Measurements from ENCODE around the gene ZNF507.

The ZNF507 gene

GRCh38 chr19:32318884-32319520 lies 26.4 kb upstream of the ZNF507 start:
- Histone ChIP-seq H3K4me3 (ENCODE audit: low read depth, low read length) (no peak overlapping the region), H3K9ac (ENCODE audit: low read depth, low read length) (no peak overlapping the region), H3K27me3 (ENCODE audit: control insufficient read depth, insufficient read depth, low read length) (no peaks in the 10 kb centered on the region), H3K9me3 (ENCODE audit: control insufficient read depth, insufficient read depth, low read length) (no peaks in the 10 kb centered on the region), H3K4me1 (ENCODE audit: control insufficient read depth, insufficient read depth, low read length) (peaks cover 15% of the 10 kb centered on the region), H3K36me3 (ENCODE audit: control insufficient read depth, insufficient read depth, low read length) (no peaks in the 10 kb centered on the region)

GRCh38 chr19:32322541-32322940 lies 22.9 kb upstream of the ZNF507 start:
- no peaks in the 10 kb centered on the region for H3K27me3 ChIP-seq (ENCODE audit: control insufficient read depth, insufficient read depth, low read length)
- H3K4me3 ChIP-seq (ENCODE audit: low read depth, low read length): no peak overlapping the region
- H3K9ac ChIP-seq (ENCODE audit: low read depth, low read length): no peak overlapping the region
- no peaks in the 10 kb centered on the region for H3K9me3 ChIP-seq (ENCODE audit: control insufficient read depth, insufficient read depth, low read length)
- peaks cover 6% of the 10 kb centered on the region for H3K4me1 ChIP-seq (ENCODE audit: control insufficient read depth, insufficient read depth, low read length)
- no peaks in the 10 kb centered on the region for H3K36me3 ChIP-seq (ENCODE audit: control insufficient read depth, insufficient read depth, low read length)

GRCh38 chr19:32324631-32325285 lies 20.7 kb upstream of the ZNF507 start:
- Histone ChIP-seq H3K9me3 (ENCODE audit: control insufficient read depth, insufficient read depth, low read length) (no peaks in the 10 kb centered on the region), H3K27me3 (ENCODE audit: control insufficient read depth, insufficient read depth, low read length) (no peaks in the 10 kb centered on the region), H3K36me3 (ENCODE audit: control insufficient read depth, insufficient read depth, low read length) (no peaks in the 10 kb centered on the region), H3K4me3 (ENCODE audit: low read depth, low read length) (no peak overlapping the region), H3K4me1 (ENCODE audit: control insufficient read depth, insufficient read depth, low read length) (no peaks in the 10 kb centered on the region), H3K9ac (ENCODE audit: low read depth, low read length) (no peak overlapping the region)

- H3K4me1 ChIP-seq (ENCODE audit: control insufficient read depth, insufficient read depth, low read length): no peaks in the 10 kb centered on the region
- H3K36me3 ChIP-seq (ENCODE audit: control insufficient read depth, insufficient read depth, low read length): no peaks in the 10 kb centered on the region
- no peaks in the 10 kb centered on the region for H3K9me3 ChIP-seq (ENCODE audit: control insufficient read depth, insufficient read depth, low read length)
- H3K9ac ChIP-seq (ENCODE audit: low read depth, low read length): no peak overlapping the region
- no peak overlapping the region for H3K4me3 ChIP-seq (ENCODE audit: low read depth, low read length)
- no peaks in the 10 kb centered on the region for H3K27me3 ChIP-seq (ENCODE audit: control insufficient read depth, insufficient read depth, low read length)
These were observed 15.1 kb upstream of the ZNF507 start for GRCh38 chr19:32330213-32330857.

GRCh38 chr19:32333227-32333626 lies 12.2 kb upstream of the ZNF507 start:
- H3K27me3 ChIP-seq (ENCODE audit: control insufficient read depth, insufficient read depth, low read length): no peaks in the 10 kb centered on the region
- no peak overlapping the region for H3K4me3 ChIP-seq (ENCODE audit: low read depth, low read length)
- no peaks in the 10 kb centered on the region for H3K36me3 ChIP-seq (ENCODE audit: control insufficient read depth, insufficient read depth, low read length)
- no peaks in the 10 kb centered on the region for H3K9me3 ChIP-seq (ENCODE audit: control insufficient read depth, insufficient read depth, low read length)
- no peak overlapping the region for H3K9ac ChIP-seq (ENCODE audit: low read depth, low read length)
- H3K4me1 ChIP-seq (ENCODE audit: control insufficient read depth, insufficient read depth, low read length): no peaks in the 10 kb centered on the region

GRCh38 chr19:32336259-32337083 lies 8.9 kb upstream of the ZNF507 start:
- Histone ChIP-seq H3K4me1 (ENCODE audit: control insufficient read depth, insufficient read depth, low read length) (no peaks in the 10 kb centered on the region), H3K9ac (ENCODE audit: low read depth, low read length) (no peak overlapping the region), H3K36me3 (ENCODE audit: control insufficient read depth, insufficient read depth, low read length) (no peaks in the 10 kb centered on the region), H3K27me3 (ENCODE audit: control insufficient read depth, insufficient read depth, low read length) (no peaks in the 10 kb centered on the region), H3K4me3 (ENCODE audit: low read depth, low read length) (no peak overlapping the region), H3K9me3 (ENCODE audit: control insufficient read depth, insufficient read depth, low read length) (no peaks in the 10 kb centered on the region)

- no peak overlapping the region for H3K9ac ChIP-seq (ENCODE audit: low read depth, low read length)
- no peak overlapping the region for H3K4me3 ChIP-seq (ENCODE audit: low read depth, low read length)
- H3K36me3 ChIP-seq (ENCODE audit: control insufficient read depth, insufficient read depth, low read length): no peaks in the 10 kb centered on the region
- no peaks in the 10 kb centered on the region for H3K27me3 ChIP-seq (ENCODE audit: control insufficient read depth, insufficient read depth, low read length)
- no peaks in the 10 kb centered on the region for H3K9me3 ChIP-seq (ENCODE audit: control insufficient read depth, insufficient read depth, low read length)
- no peaks in the 10 kb centered on the region for H3K4me1 ChIP-seq (ENCODE audit: control insufficient read depth, insufficient read depth, low read length)
These were observed 8.2 kb upstream of the ZNF507 start for GRCh38 chr19:32337084-32337808.

GRCh38 chr19:32339423-32339822 lies 6.0 kb upstream of the ZNF507 start:
- Histone ChIP-seq H3K4me3 (ENCODE audit: low read depth, low read length) (no peak overlapping the region), H3K4me1 (ENCODE audit: control insufficient read depth, insufficient read depth, low read length) (no peaks in the 10 kb centered on the region), H3K9me3 (ENCODE audit: control insufficient read depth, insufficient read depth, low read length) (no peaks in the 10 kb centered on the region), H3K27me3 (ENCODE audit: control insufficient read depth, insufficient read depth, low read length) (no peaks in the 10 kb centered on the region), H3K36me3 (ENCODE audit: control insufficient read depth, insufficient read depth, low read length) (no peaks in the 10 kb centered on the region), H3K9ac (ENCODE audit: low read depth, low read length) (no peak overlapping the region)

GRCh38 chr19:32339988-32340874 lies 5.2 kb upstream of the ZNF507 start:
- no peaks in the 10 kb centered on the region for H3K36me3 ChIP-seq (ENCODE audit: control insufficient read depth, insufficient read depth, low read length)
- H3K4me1 ChIP-seq (ENCODE audit: control insufficient read depth, insufficient read depth, low read length): no peaks in the 10 kb centered on the region
- H3K27me3 ChIP-seq (ENCODE audit: control insufficient read depth, insufficient read depth, low read length): no peaks in the 10 kb centered on the region
- no peaks in the 10 kb centered on the region for H3K9me3 ChIP-seq (ENCODE audit: control insufficient read depth, insufficient read depth, low read length)
- H3K4me3 ChIP-seq (ENCODE audit: low read depth, low read length): no peak overlapping the region
- H3K9ac ChIP-seq (ENCODE audit: low read depth, low read length): no peak overlapping the region

- no peaks in the 10 kb centered on the region for H3K9me3 ChIP-seq (ENCODE audit: control insufficient read depth, insufficient read depth, low read length)
- H3K27me3 ChIP-seq (ENCODE audit: control insufficient read depth, insufficient read depth, low read length): no peaks in the 10 kb centered on the region
- H3K4me1 ChIP-seq (ENCODE audit: control insufficient read depth, insufficient read depth, low read length): no peaks in the 10 kb centered on the region
- H3K4me3 ChIP-seq (ENCODE audit: low read depth, low read length): no peak overlapping the region
- no peaks in the 10 kb centered on the region for H3K36me3 ChIP-seq (ENCODE audit: control insufficient read depth, insufficient read depth, low read length)
- H3K9ac ChIP-seq (ENCODE audit: low read depth, low read length): no peak overlapping the region
These were observed 2.7 kb upstream of the ZNF507 start for GRCh38 chr19:32342695-32343094.

Data from iPS-15b (cell line).